Vagina (tissue), 2 donors: ENCODE results near the gene NCCRP1. TPM values are rescaled to one million over a fixed set of nuclear protein-coding genes. Genes with fewer than 3 reads are reported as not detected.
A peak's percentile ranks its signal among the peaks of the same experiment; 100 is the strongest.

Experiments used
- DNase-seq, 2 donors: peaks; one replicate each; pipeline ENCODE4 v3.0.0-alpha.2; 2017; ENCODE audit errors: extremely low spot score in 2 of 2
- H3K27ac ChIP-seq: fragments of 200-600 bp; sonication (generic); one replicate; pipeline ENCODE4 v1.5.1; 2019
- H3K27me3 ChIP-seq: fragments of 200-600 bp; sonication (generic); one replicate; pipeline ENCODE4 v1.5.1; 2019
- H3K36me3 ChIP-seq, 2 donors: fragments of 200-600 bp; sonication (generic); one replicate each; pipeline ENCODE4 v1.5.1; 2017 to 2019
- H3K4me1 ChIP-seq: fragments of 200-600 bp; sonication (generic); one replicate; pipeline ENCODE4 v1.5.1; 2019
- H3K4me3 ChIP-seq, 2 donors: fragments of 200-600 bp; sonication (generic); 1 replicate in 1 of 2; 2 replicates in 1 of 2; pipeline ENCODE4 v1.5.1; 2016 to 2019
- H3K9me3 ChIP-seq: fragments of 200-600 bp; sonication (generic); one replicate; pipeline ENCODE4 v1.5.1; 2019
- POLR2A ChIP-seq, 2 donors: fragments of 450-650 bp; IDR thresholded peaks; one replicate each; pipeline ENCODE4 v1.6.1; 2017; ENCODE audit warnings: antibody characterized with exemption in 2 of 2, mild to moderate bottlenecking in 2 of 2, moderate library complexity in 2 of 2
- POLR2AphosphoS5 ChIP-seq, 2 donors: sonication (generic); formaldehyde crosslinking; IDR thresholded peaks; one replicate each; pipeline ENCODE4 v1.9.0; 2017; ENCODE audit warnings: antibody characterized with exemption in 2 of 2, mild to moderate bottlenecking in 2 of 2, low read depth in 1 of 2; ENCODE audit not compliant: insufficient read depth in 1 of 2
- intact Hi-C: fragments of 100-400 bp; cut with DNase I; formaldehyde crosslinking; loops from one replicate; pipeline ENCODE4 v1.15.1; 2023
- total RNA-seq: library from RNA; depleted of rRNA; stranded (reverse); fragments of >200 nt; gene quantifications from one replicate; pipeline ENCODE4 v1.2.3, GENCODE V29; 2016
- TF ChIP-seq, protein P1 (sequence below), 3 experiments: fragments of 450-650 bp in 2 of 3; fragments of 200-600 bp in 1 of 3; sonication (generic) in 1 of 3; IDR thresholded peaks; one replicate each; pipeline ENCODE4 v1.5.1; 2017 to 2019; ENCODE audit warnings: antibody characterized with exemption in 3 of 3, mild to moderate bottlenecking in 2 of 3, moderate library complexity in 2 of 3

Gene NCCRP1
- total RNA-seq, 1 donor from 2014 or later: 41.7 TPM

DNA sequence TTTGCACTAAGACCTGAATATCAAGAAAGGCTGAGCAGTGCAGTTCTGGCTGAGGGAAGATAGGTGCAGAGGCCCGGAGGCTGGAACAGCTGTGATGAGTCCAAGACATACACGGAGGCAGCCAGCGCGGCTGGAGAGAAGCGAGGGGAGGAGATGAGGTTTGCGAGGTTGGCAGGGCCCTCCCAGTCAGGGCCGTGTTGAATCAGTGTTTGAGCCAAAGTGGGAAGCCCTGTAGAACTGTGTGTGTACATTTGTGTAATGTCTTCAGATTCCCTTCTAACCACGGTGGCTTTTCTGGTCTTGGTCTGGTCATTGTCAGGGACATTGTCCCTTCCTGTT lies 36.3 kb upstream of the NCCRP1 start:
- H3K9me3 ChIP-seq: no peaks in the 10 kb centered on the region
- H3K27me3 ChIP-seq: no peaks in the 10 kb centered on the region
- H3K27ac ChIP-seq: peak overlapping the region; percentile 53
- peaks cover 70% of the 10 kb centered on the region for H3K4me1 ChIP-seq
- DNase-seq: no peak
- no peaks in the 10 kb centered on the region for H3K36me3 ChIP-seq
- no peak overlapping the region for H3K4me3 ChIP-seq
- TF ChIP-seq POLR2A (IDR thresholded peaks at IDR 0.05) (no peak), POLR2AphosphoS5 (IDR thresholded peaks at IDR 0.05; ENCODE audit: insufficient read depth in 1 of 2, low read depth in 1 of 2) (no peak)
- TF ChIP-seq, protein P1, sequence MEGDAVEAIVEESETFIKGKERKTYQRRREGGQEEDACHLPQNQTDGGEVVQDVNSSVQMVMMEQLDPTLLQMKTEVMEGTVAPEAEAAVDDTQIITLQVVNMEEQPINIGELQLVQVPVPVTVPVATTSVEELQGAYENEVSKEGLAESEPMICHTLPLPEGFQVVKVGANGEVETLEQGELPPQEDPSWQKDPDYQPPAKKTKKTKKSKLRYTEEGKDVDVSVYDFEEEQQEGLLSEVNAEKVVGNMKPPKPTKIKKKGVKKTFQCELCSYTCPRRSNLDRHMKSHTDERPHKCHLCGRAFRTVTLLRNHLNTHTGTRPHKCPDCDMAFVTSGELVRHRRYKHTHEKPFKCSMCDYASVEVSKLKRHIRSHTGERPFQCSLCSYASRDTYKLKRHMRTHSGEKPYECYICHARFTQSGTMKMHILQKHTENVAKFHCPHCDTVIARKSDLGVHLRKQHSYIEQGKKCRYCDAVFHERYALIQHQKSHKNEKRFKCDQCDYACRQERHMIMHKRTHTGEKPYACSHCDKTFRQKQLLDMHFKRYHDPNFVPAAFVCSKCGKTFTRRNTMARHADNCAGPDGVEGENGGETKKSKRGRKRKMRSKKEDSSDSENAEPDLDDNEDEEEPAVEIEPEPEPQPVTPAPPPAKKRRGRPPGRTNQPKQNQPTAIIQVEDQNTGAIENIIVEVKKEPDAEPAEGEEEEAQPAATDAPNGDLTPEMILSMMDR (IDR thresholded peaks at IDR 0.05): no peak
- intact Hi-C loops: no loop called here

- H3K36me3 ChIP-seq: no peaks in the 10 kb centered on the region
- no peak for TF ChIP-seq POLR2AphosphoS5 (IDR thresholded peaks at IDR 0.05; ENCODE audit: insufficient read depth in 1 of 2, low read depth in 1 of 2)
- TF ChIP-seq POLR2A (IDR thresholded peaks at IDR 0.05): no peak
- TF ChIP-seq, protein P1 (IDR thresholded peaks at IDR 0.05): no peak
- no peaks in the 10 kb centered on the region for H3K9me3 ChIP-seq
- H3K27me3 ChIP-seq: no peaks in the 10 kb centered on the region
- no peak overlapping the region for H3K4me3 ChIP-seq
- intact Hi-C loops: no loop called here
- no peak for DNase-seq
- peak overlapping the region; percentile 53 for H3K27ac ChIP-seq
- peaks cover 70% of the 10 kb centered on the region for H3K4me1 ChIP-seq
Measured at GRCh38 chr19:39160889-39161672, 35.7 kb upstream of the NCCRP1 start.

DNA sequence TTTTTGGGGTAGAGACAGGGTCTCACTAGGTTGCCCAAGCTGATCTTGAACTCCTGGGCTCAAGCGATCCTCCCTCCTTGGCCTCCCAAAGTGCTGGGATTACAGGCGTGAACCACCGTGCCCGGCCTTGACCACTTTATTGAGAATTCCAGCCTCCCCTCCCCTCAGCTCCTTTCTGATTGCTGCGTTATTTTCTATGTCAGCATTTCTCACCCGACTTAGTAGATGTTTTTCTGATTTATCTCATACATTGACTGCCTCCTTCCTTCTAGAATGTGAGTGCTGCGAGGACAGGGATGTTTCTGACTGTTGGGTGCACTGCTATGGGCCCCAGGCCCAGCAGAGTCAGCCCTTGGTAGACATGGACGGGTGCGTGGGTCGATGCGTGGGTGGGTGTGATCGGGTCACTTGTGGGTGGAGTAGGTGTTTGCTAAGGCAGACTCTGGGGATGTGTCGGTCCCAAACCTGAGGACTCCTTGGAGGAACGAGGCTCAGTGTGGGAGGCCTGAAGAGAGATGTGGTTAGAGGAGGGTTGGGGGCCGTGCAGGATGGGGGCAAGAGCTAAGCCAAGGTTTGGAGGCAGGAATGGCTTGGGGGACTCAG lies 34.2 kb upstream of the NCCRP1 start:
- H3K27ac ChIP-seq: no peak overlapping the region
- TF ChIP-seq POLR2AphosphoS5 (IDR thresholded peaks at IDR 0.05; ENCODE audit: insufficient read depth in 1 of 2, low read depth in 1 of 2) (no peak), POLR2A (IDR thresholded peaks at IDR 0.05) (no peak)
- TF ChIP-seq, protein P1 (IDR thresholded peaks at IDR 0.05): no peak
- H3K36me3 ChIP-seq: no peaks in the 10 kb centered on the region
- peaks cover 70% of the 10 kb centered on the region for H3K4me1 ChIP-seq
- intact Hi-C loops: no loop called here
- no peaks in the 10 kb centered on the region for H3K27me3 ChIP-seq
- no peak for DNase-seq
- H3K9me3 ChIP-seq: no peaks in the 10 kb centered on the region
- H3K4me3 ChIP-seq: no peak overlapping the region

DNA sequence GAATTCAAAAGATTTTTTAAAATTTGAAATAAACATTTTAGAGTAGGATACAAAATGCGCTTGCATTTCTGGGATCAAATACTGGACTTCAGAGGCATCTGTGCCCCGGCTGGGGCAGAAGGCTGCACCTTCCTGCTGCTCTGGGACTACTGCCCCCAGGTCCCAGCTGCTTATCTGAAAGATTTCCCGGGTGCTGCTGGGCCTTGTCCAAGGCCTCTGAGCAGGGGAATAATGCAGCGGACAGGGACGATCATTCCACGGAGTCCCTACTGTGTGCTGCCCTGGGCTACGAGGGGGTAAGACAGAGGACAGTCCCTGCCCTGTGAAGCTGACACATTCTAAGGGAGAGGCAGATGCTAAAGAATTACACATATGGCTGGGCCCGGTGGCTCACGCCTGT lies 33.1 kb upstream of the NCCRP1 start:
- DNase-seq: no peak
- intact Hi-C loops: no loop called here
- Histone ChIP-seq H3K4me1 (peaks cover 66% of the 10 kb centered on the region), H3K27me3 (no peaks in the 10 kb centered on the region), H3K36me3 (no peaks in the 10 kb centered on the region), H3K4me3 (no peak overlapping the region), H3K27ac (no peak overlapping the region), H3K9me3 (no peaks in the 10 kb centered on the region)
- TF ChIP-seq POLR2A (IDR thresholded peaks at IDR 0.05) (no peak), POLR2AphosphoS5 (IDR thresholded peaks at IDR 0.05; ENCODE audit: insufficient read depth in 1 of 2, low read depth in 1 of 2) (no peak)
- TF ChIP-seq, protein P1 (IDR thresholded peaks at IDR 0.05): no peak

DNA sequence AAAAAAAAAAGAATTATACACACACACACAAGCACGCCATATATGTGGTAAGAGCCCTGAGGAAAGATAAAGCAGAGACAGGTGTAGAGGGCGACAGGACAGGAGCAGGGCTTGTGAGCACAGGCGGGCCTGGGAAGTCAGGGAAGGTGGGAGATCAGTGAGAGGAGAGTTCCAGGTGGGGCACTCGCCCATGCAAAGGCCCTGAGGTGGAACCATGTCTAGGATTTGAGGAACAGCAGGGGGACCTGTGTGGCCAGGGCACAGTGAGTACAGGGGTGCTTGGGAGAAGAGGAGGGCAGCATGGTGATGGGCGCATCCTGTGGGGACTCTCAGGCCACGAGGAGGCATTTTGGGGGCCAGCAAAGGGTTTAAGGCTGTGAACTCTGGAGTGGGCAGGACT lies 32.5 kb upstream of the NCCRP1 start:
- no peak for DNase-seq
- Histone ChIP-seq H3K27ac (no peak overlapping the region), H3K27me3 (no peaks in the 10 kb centered on the region), H3K4me1 (peaks cover 60% of the 10 kb centered on the region), H3K36me3 (no peaks in the 10 kb centered on the region), H3K9me3 (no peaks in the 10 kb centered on the region), H3K4me3 (no peak overlapping the region)
- TF ChIP-seq, protein P1 (IDR thresholded peaks at IDR 0.05): no peak
- TF ChIP-seq POLR2AphosphoS5 (IDR thresholded peaks at IDR 0.05; ENCODE audit: insufficient read depth in 1 of 2, low read depth in 1 of 2): no peak
- no peak for TF ChIP-seq POLR2A (IDR thresholded peaks at IDR 0.05)
- intact Hi-C loops: no loop called here
